Fibroblast of upper back skin (primary cell): ENCODE results near the gene TBC1D4.

Experiments used
- DNase-seq: peaks from one replicate; pipeline ENCODE4 v3.0.0-alpha.2; 2013

Gene TBC1D4

GRCh38 chr13:75485286-75486062 is 3.5 kb upstream of the TBC1D4 start:
- peak; percentile 62 for DNase-seq

- DNase-seq, result no peak
These were observed 781 bp upstream of the TBC1D4 start for GRCh38 chr13:75482820-75483079.

- DNase-seq, result no peak
These were observed 546 bp downstream of the TBC1D4 start for GRCh38 chr13:75481176-75482069.

- peak; percentile 38 for DNase-seq
These were observed 1.2 kb downstream of the TBC1D4 start for GRCh38 chr13:75480671-75481175.

- no peak for DNase-seq
These were observed 2.7 kb downstream of the TBC1D4 start for GRCh38 chr13:75479102-75479740.

- no peak for DNase-seq
These were observed 3.3 kb downstream of the TBC1D4 start for GRCh38 chr13:75478659-75479058.

- no peak for DNase-seq
These were observed 7.0 kb downstream of the TBC1D4 start for GRCh38 chr13:75474956-75475355.

- no peak for DNase-seq
These were observed 8.5 kb downstream of the TBC1D4 start for GRCh38 chr13:75473468-75473867.

- no peak for DNase-seq
These were observed 11.3 kb downstream of the TBC1D4 start for GRCh38 chr13:75470676-75471075.

- no peak for DNase-seq
These were observed 12.9 kb downstream of the TBC1D4 start for GRCh38 chr13:75469047-75469446.

- DNase-seq, result no peak
These were observed 13.4 kb downstream of the TBC1D4 start for GRCh38 chr13:75468602-75469001.

- no peak for DNase-seq
These were observed 13.9 kb downstream of the TBC1D4 start for GRCh38 chr13:75468098-75468497.

- no peak for DNase-seq
These were observed 14.8 kb downstream of the TBC1D4 start for GRCh38 chr13:75467040-75467728.

- DNase-seq, result no peak
These were observed 16.7 kb downstream of the TBC1D4 start for GRCh38 chr13:75465236-75465635.

- DNase-seq, result no peak
These were observed 20.7 kb downstream of the TBC1D4 start for GRCh38 chr13:75461314-75461713.

- DNase-seq, result no peak
These were observed 21.3 kb downstream of the TBC1D4 start for GRCh38 chr13:75460644-75461043.

GRCh38 chr13:75458696-75459422 is 23.1 kb downstream of the TBC1D4 start:
- no peak for DNase-seq

GRCh38 chr13:75455962-75456361 is 26.0 kb downstream of the TBC1D4 start:
- DNase-seq, result no peak

- DNase-seq, result no peak
These were observed 27.5 kb downstream of the TBC1D4 start for GRCh38 chr13:75454497-75454896.

GRCh38 chr13:75452564-75452963 is 29.4 kb downstream of the TBC1D4 start:
- no peak for DNase-seq

- no peak for DNase-seq
These were observed 34.5 kb downstream of the TBC1D4 start for GRCh38 chr13:75447493-75447892.

GRCh38 chr13:75446874-75447273 is 35.1 kb downstream of the TBC1D4 start:
- no peak for DNase-seq
